ENCODE measurements around the gene GUCY1A1. TPM values are rescaled to one million over a fixed set of nuclear protein-coding genes. Genes with fewer than 3 reads are reported as not detected.

GUCY1A1 gene
- total RNA-seq, 2 experiments from 2014 or later, result not detected

GRCh38 chr4:155696226-155696625 is 29.6 kb downstream of the GUCY1A1 start:
- Histone ChIP-seq H3K4me3 (ENCODE audit: low read length) (no peak overlapping the region), H3K27me3 (ENCODE audit: control insufficient read depth in 1 of 2, insufficient read depth in 2 of 2, low read length in 2 of 2) (no peaks in the 10 kb centered on the region), H3K4me1 (ENCODE audit: insufficient read depth, low read length) (no peaks in the 10 kb centered on the region), H3K9me3 (ENCODE audit: control insufficient read depth in 1 of 2, insufficient read depth in 1 of 2, low read length in 2 of 2) (no peaks in the 10 kb centered on the region), H3K36me3 (ENCODE audit: insufficient read depth, low read length) (no peaks in the 10 kb centered on the region), H3K27ac (ENCODE audit: low read depth in 1 of 2, low read length in 2 of 2) (no peak overlapping the region)
- ChIA-PET CTCF (no interaction called here), POLR2A (no interaction called here)
- Mint-ChIP-seq H3K27me3 (no peaks in the 10 kb centered on the region), H3K36me3 (ENCODE audit: low read depth) (no peaks in the 10 kb centered on the region), H3K9me3 (peaks cover 3% of the 10 kb centered on the region), H3K27ac (no peak overlapping the region), H3K4me1 (ENCODE audit: low read depth) (no peaks in the 10 kb centered on the region), H3K4me3 (no peak overlapping the region)
- no peak for TF ChIP-seq CTCF (IDR thresholded peaks at IDR 0.05)
- DNase-seq, result no peak
- intact Hi-C loops (cut with DNase I, micrococcal nuclease), result no loop called here
- no peak for ATAC-seq (ENCODE audit: poor library complexity)

- TF ChIP-seq CTCF (IDR thresholded peaks at IDR 0.05), result no peak
- CTCF ChIA-PET, result no interaction called here
- H3K27me3 Mint-ChIP-seq, result no peaks in the 10 kb centered on the region
- H3K9me3 Mint-ChIP-seq, result peaks cover 3% of the 10 kb centered on the region
- intact Hi-C loops (cut with DNase I, micrococcal nuclease), result no loop called here
- POLR2A ChIA-PET, result no interaction called here
- no peak for ATAC-seq (ENCODE audit: poor library complexity)
- H3K4me1 ChIP-seq (ENCODE audit: insufficient read depth, low read length), result no peaks in the 10 kb centered on the region
- H3K4me3 ChIP-seq (ENCODE audit: low read length), result no peak overlapping the region
- DNase-seq, result no peak
- H3K36me3 ChIP-seq (ENCODE audit: insufficient read depth, low read length), result no peaks in the 10 kb centered on the region
- no peaks in the 10 kb centered on the region for H3K27me3 ChIP-seq (ENCODE audit: control insufficient read depth in 1 of 2, insufficient read depth in 2 of 2, low read length in 2 of 2)
- no peak overlapping the region for H3K27ac Mint-ChIP-seq
- H3K27ac ChIP-seq (ENCODE audit: low read depth in 1 of 2, low read length in 2 of 2), result no peak overlapping the region
- no peak overlapping the region for H3K4me3 Mint-ChIP-seq
- no peaks in the 10 kb centered on the region for H3K4me1 Mint-ChIP-seq (ENCODE audit: low read depth)
- H3K36me3 Mint-ChIP-seq (ENCODE audit: low read depth), result no peaks in the 10 kb centered on the region
- H3K9me3 ChIP-seq (ENCODE audit: control insufficient read depth in 1 of 2, insufficient read depth in 1 of 2, low read length in 2 of 2), result no peaks in the 10 kb centered on the region
Measured at GRCh38 chr4:155696726-155697125, 30.1 kb downstream of the GUCY1A1 start.

GRCh38 chr4:155701827-155702226 is 35.2 kb downstream of the GUCY1A1 start:
- Histone ChIP-seq H3K27ac (ENCODE audit: low read depth in 1 of 2, low read length in 2 of 2) (no peak overlapping the region), H3K36me3 (ENCODE audit: insufficient read depth, low read length) (no peaks in the 10 kb centered on the region)
- H3K27me3 Mint-ChIP-seq, result peaks cover 4% of the 10 kb centered on the region

More at GRCh38 chr4:155701827-155702226, 35.2 kb downstream of the GUCY1A1 start:
- POLR2A ChIA-PET, result no interaction called here
- no peaks in the 10 kb centered on the region for H3K27me3 ChIP-seq (ENCODE audit: control insufficient read depth in 1 of 2, insufficient read depth in 2 of 2, low read length in 2 of 2)
- Mint-ChIP-seq H3K4me3 (no peak overlapping the region), H3K9me3 (no peaks in the 10 kb centered on the region), H3K36me3 (ENCODE audit: low read depth) (no peaks in the 10 kb centered on the region), H3K4me1 (ENCODE audit: low read depth) (no peaks in the 10 kb centered on the region), H3K27ac (no peak overlapping the region)
- DNase-seq, result no peak
- H3K9me3 ChIP-seq (ENCODE audit: control insufficient read depth in 1 of 2, insufficient read depth in 1 of 2, low read length in 2 of 2), result no peaks in the 10 kb centered on the region
- H3K4me3 ChIP-seq (ENCODE audit: low read length), result no peak overlapping the region
- no peak for ATAC-seq (ENCODE audit: poor library complexity)
- H3K4me1 ChIP-seq (ENCODE audit: insufficient read depth, low read length), result no peaks in the 10 kb centered on the region
- CTCF ChIA-PET, result no interaction called here
- intact Hi-C loops (cut with DNase I, micrococcal nuclease), result no loop called here
- no peak for TF ChIP-seq CTCF (IDR thresholded peaks at IDR 0.05)

All from CD4-positive, alpha-beta T cell (primary cell).